NCI-H2196 treated with DMSO at 0.1 percent for 48 hours (cell line): Measurements from ENCODE around the gene PRKD1.
A peak's percentile ranks its signal among the peaks of the same experiment; 100 is the strongest.
"Not testable (repeated sequence)": the region's sequence is repeated elsewhere in the genome, so short reads cannot be mapped to it uniquely, and the experiment has no call there.

ENCODE experiments used
- DNase-seq: peaks from one replicate; lab custom pipeline; 2025; ENCODE audit not compliant: unreplicated experiment; lab: John Stamatoyannopoulos, UW

Gene PRKD1

GRCh38 chr14:29749829-29750228 lies 177.8 kb downstream of the PRKD1 start:
- no peak for DNase-seq

- no peak for DNase-seq
These were observed 178.3 kb downstream of the PRKD1 start for GRCh38 chr14:29749327-29749726.

DNA sequence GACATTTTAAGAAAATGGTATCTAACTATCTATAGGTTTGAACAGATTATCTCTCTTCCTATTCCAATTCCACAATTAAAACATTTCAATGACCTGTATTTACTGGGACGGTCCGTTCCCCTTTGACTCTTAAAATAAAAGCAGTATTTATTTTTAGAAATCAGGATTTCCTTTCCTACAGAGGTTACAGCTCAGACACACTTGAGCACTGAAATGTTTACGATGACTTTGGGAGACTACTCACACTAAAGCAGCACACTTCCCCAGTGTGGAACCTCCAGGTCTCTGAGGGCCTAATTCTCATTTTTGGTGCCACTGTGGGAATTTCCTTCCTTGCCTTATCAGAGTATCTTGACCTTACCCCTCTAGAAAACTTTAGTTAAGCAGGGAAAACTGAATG lies 181.8 kb downstream of the PRKD1 start:
- no peak for DNase-seq

DNA sequence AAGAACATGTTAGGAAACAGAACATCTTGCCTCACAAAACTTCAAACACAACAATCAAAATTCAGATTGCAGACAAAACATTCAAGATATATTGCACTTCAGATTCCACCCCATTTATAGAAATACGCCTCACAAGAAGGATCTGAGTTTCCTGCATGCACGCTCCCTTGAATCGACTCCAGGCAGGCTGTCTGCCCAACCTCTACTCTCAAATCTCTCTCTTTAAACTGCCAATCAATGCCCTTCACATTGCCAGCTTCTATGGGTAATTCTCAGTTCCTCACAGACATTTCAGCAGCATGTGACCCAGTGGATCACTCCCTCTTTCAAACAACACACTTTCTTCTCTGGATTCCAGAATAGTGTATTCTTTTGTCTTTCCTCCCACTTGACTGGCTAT lies 184.1 kb downstream of the PRKD1 start:
- DNase-seq: no peak

GRCh38 chr14:29741909-29742401 lies 185.7 kb downstream of the PRKD1 start:
- DNase-seq: peak; percentile 70

DNA sequence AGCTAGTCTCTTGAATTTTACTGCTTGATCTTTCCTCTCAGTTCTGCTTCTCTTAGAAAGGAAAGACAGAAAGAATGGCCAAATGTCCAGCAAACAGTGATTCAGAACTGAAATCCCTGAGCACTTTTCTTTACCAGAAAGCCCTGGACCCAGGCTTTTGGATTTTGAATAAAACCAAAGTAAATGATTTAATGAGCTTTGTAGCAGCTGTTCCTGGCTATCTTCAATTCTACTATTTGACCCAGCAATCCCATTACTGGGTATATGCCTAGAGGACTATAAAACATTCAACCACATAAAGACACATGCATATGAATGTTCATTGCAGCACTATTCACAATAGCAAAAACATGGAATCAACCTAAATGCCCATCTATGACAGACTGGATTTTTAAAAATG lies 187.2 kb downstream of the PRKD1 start:
- no peak for DNase-seq

GRCh38 chr14:29738950-29739349 lies 188.7 kb downstream of the PRKD1 start:
- DNase-seq: no peak

DNA sequence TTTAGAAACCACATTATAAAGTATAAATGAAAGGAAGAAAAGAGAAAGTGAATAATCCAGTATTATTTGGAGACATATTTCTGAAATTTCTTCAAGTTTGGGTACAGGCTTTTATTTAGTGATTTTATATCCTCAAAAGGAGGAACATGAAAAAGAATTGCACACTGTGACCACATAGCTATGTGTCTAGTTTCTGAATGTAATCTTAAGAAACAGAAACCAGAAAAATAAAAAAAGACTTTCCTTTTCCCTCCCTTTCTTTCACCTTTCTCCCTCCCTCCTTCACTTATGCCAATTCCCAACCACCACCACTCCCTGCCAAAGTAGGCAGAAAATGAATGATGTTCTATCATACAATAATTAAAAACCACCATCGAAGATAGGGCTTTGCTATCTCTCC lies 189.6 kb downstream of the PRKD1 start:
- DNase-seq: no peak

DNA sequence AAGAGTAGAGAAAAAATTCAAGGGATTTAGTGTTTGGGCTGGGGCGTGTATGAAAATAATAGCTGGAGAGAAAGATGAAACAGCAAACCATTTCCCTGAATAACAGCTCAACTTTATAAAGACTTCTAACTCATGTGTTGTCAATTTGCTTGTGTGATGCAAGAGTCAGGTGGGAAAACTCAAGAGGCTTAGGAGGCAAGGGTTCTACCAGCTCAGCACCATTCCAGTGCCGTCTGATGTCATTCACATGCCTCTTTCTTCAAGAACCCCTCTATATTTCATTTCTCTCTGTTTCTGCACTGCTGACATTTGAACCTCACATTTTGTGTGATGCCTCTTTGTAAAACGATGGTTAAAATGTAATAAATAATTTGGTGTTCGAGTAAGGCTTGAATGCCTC lies 192.2 kb downstream of the PRKD1 start:
- no peak for DNase-seq

- DNase-seq: peak; percentile 33
These were observed 192.9 kb downstream of the PRKD1 start for GRCh38 chr14:29734732-29735131.

- not testable (repeated sequence) for DNase-seq
These were observed 200.9 kb downstream of the PRKD1 start for GRCh38 chr14:29726560-29727331.

DNA sequence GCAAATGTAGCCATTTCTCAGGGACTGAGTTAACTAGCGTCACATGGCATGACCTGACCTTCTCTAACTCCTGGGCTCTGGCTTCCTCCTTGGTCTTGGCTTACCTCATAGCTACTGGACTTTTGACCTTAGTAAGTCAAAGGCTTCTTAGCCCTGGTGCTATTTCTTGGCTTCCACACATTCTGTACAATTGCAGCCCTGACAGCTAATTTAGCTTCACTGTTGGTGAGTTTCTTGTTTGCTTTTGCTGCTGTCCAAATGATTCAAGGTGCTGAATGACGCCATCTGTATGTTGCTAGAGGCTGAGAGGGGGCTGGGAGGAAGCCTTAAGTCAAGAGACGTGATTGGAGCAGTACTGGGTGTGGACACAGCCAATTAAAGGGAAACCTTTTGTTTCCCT lies 202.7 kb downstream of the PRKD1 start:
- DNase-seq: peak; percentile 50

- no peak for DNase-seq
These were observed 204.8 kb downstream of the PRKD1 start for GRCh38 chr14:29722831-29723230.

- no peak for DNase-seq
These were observed 206.1 kb downstream of the PRKD1 start for GRCh38 chr14:29721586-29721985.

- no peak for DNase-seq
These were observed 209.7 kb downstream of the PRKD1 start for GRCh38 chr14:29717901-29718300.

DNA sequence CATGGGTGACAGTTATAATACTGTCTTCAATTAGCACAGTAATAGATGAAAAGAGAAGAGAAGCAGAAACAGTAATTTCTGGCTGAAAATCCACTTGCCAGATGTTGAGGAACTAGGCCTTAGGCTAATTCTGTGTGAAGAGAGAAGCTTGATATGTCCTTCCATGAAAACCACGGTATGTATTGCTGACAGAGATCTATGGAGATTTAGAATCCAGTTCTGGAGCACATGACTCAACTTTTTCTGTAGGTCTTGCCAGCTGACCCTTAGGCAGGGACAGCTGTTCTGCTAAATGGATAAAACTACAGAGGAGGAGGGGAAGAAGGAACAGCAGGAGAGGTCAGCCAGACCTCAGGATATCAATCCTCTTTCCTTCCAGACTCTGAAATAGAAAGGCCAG lies 211.5 kb downstream of the PRKD1 start:
- no peak for DNase-seq

GRCh38 chr14:29712601-29713000 lies 215.0 kb downstream of the PRKD1 start:
- DNase-seq: peak; percentile 49

DNA sequence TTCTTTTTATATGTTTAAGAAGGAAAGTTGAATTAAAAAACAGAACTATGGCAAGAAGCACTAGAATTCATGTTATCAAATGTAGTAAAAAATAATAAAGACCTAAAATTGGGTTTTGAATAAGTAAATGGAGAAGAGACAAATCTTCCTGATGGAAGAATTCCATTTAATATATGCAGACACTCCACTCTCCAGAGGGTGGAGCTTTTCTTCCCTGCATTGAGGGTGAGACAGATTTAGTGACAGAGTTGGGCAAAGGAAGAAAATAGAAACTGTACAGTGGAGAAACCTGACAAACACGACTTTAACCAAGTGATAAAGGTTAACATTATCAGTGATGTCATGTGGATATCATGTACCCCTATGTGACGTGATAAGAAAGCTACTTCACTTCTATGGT lies 217.6 kb downstream of the PRKD1 start:
- DNase-seq: no peak

- DNase-seq: no peak
These were observed 218.2 kb downstream of the PRKD1 start for GRCh38 chr14:29709490-29709889.

DNA sequence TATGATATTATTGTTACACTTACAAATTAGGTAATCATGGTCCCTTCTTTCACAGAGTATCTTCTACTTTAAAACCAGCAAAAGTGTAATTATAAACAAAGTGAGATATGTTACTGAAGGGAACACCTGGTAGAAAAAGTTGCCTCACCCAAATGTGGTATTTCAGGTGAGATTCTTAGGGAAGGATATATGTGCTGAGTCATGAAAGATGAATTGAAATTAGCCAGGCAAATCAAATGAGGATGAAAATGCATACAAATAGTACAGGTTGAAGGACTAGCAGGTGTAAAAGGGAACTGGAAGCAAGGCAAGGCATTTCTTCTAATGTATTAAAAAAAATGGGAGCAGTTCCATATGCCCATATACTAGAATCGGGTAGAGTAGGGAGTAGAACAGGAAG lies 220.9 kb downstream of the PRKD1 start:
- DNase-seq: no peak

GRCh38 chr14:29705801-29706200 lies 221.8 kb downstream of the PRKD1 start:
- DNase-seq: no peak

GRCh38 chr14:29689597-29689996 lies 238.1 kb downstream of the PRKD1 start:
- not testable (repeated sequence) for DNase-seq

- DNase-seq: no peak
These were observed 239.8 kb downstream of the PRKD1 start for GRCh38 chr14:29687866-29688265.
